ENCODE data around the gene ACOXL.
"Not testable (repeated sequence)": the region's sequence is repeated elsewhere in the genome, so short reads cannot be mapped to it uniquely, and the experiment has no call there.

Gene ACOXL

DNA sequence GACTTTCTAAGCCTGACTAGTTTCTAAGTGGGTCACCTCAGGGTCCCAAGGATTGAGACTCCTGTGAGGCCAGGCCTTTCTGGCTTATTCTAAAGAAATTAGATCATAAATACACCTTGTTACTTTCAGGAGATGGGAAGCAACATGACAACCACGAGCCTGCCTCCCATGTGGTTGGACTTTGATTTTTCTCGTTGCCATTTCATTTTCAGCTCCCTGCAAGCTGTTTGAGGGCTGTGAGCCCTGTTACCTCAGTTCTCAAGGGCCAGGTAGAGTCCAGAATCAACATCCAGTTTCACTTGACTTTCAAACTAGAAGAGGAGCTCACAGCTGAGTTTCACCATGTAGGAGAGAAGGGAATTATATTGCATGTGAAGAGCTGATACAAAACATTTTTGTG lies 228.6 kb downstream of the ACOXL start:
- Histone ChIP-seq H3K27me3 (ENCODE audit: low read length) (no peaks in the 10 kb centered on the region), H3F3A (ENCODE audit: insufficient read depth) (no peaks in the 10 kb centered on the region), H3K27ac (ENCODE audit: low read depth, low read length) (no peak overlapping the region), H2AFZ (ENCODE audit: low read depth, low read length, severe bottlenecking) (no peak overlapping the region), H3K36me3 (ENCODE audit: low read length) (no peaks in the 10 kb centered on the region), H3K4me3 (ENCODE audit: insufficient read depth, low read length, poor library complexity, severe bottlenecking) (no peak overlapping the region), H3K9ac (ENCODE audit: low read length) (no peak overlapping the region), H3K4me2 (ENCODE audit: low read depth, low read length, poor library complexity, severe bottlenecking) (no peak overlapping the region), H3K79me2 (ENCODE audit: insufficient read depth, low read length) (no peaks in the 10 kb centered on the region), H3K9me3 (ENCODE audit: insufficient read depth, low read length) (peaks cover 6% of the 10 kb centered on the region; the same call in 1 of the 2 replicates), H3K9me2 (replicated peaks; ENCODE audit: insufficient read depth, low read length) (no peaks in the 10 kb centered on the region), H4K20me1 (ENCODE audit: low read depth, low read length) (no peaks in the 10 kb centered on the region)
- TF ChIP-seq CTCF (IDR thresholded peaks at IDR 0.05; ENCODE audit: insufficient read depth, low read length, poor library complexity, severe bottlenecking): no peak
- no peak for TF ChIP-seq EZH2phosphoT487 (conservative IDR thresholded peaks at IDR 0.05; ENCODE audit: low read length)

- H3K9ac ChIP-seq (ENCODE audit: low read length); H3K4me2 ChIP-seq (ENCODE audit: low read depth, low read length, poor library complexity, severe bottlenecking); H3K27ac ChIP-seq (ENCODE audit: low read depth, low read length); H3K4me3 ChIP-seq (ENCODE audit: insufficient read depth, low read length, poor library complexity, severe bottlenecking); H3K79me2 ChIP-seq (ENCODE audit: insufficient read depth, low read length); H3K9me3 ChIP-seq (ENCODE audit: insufficient read depth, low read length); H2AFZ ChIP-seq (ENCODE audit: low read depth, low read length, severe bottlenecking); H3K27me3 ChIP-seq (ENCODE audit: low read length); H3K36me3 ChIP-seq (ENCODE audit: low read length); H3K9me2 ChIP-seq (replicated peaks; ENCODE audit: insufficient read depth, low read length); H3F3A ChIP-seq (ENCODE audit: insufficient read depth); H4K20me1 ChIP-seq (ENCODE audit: low read depth, low read length): not testable (repeated sequence)
Observed at GRCh38 chr2:110961643-110962042, 229.3 kb downstream of the ACOXL start.

GRCh38 chr2:110969696-110970095 lies 237.3 kb downstream of the ACOXL start:
- H3K4me3 ChIP-seq (ENCODE audit: insufficient read depth, low read length, poor library complexity, severe bottlenecking): no peak overlapping the region
- no peak overlapping the region for H3K4me2 ChIP-seq (ENCODE audit: low read depth, low read length, poor library complexity, severe bottlenecking)
- TF ChIP-seq CTCF (IDR thresholded peaks at IDR 0.05; ENCODE audit: insufficient read depth, low read length, poor library complexity, severe bottlenecking): no peak
- TF ChIP-seq EZH2phosphoT487 (conservative IDR thresholded peaks at IDR 0.05; ENCODE audit: low read length): no peak
- H3K9ac ChIP-seq (ENCODE audit: low read length): no peak overlapping the region
- H3F3A ChIP-seq (ENCODE audit: insufficient read depth): no peaks in the 10 kb centered on the region
- H4K20me1 ChIP-seq (ENCODE audit: low read depth, low read length): no peaks in the 10 kb centered on the region
- no peaks in the 10 kb centered on the region for H3K36me3 ChIP-seq (ENCODE audit: low read length)
- no peaks in the 10 kb centered on the region for H3K79me2 ChIP-seq (ENCODE audit: insufficient read depth, low read length)
- no peaks in the 10 kb centered on the region for H3K27me3 ChIP-seq (ENCODE audit: low read length)
- H3K9me2 ChIP-seq (replicated peaks; ENCODE audit: insufficient read depth, low read length): no peaks in the 10 kb centered on the region
- no peak overlapping the region for H3K27ac ChIP-seq (ENCODE audit: low read depth, low read length)
- no peak overlapping the region for H2AFZ ChIP-seq (ENCODE audit: low read depth, low read length, severe bottlenecking)
- no peaks in the 10 kb centered on the region for H3K9me3 ChIP-seq (ENCODE audit: insufficient read depth, low read length)

- Histone ChIP-seq H3K36me3 (ENCODE audit: low read length) (no peaks in the 10 kb centered on the region), H3K9me2 (replicated peaks; ENCODE audit: insufficient read depth, low read length) (no peaks in the 10 kb centered on the region), H3K9ac (ENCODE audit: low read length) (no peak overlapping the region), H3K79me2 (ENCODE audit: insufficient read depth, low read length) (no peaks in the 10 kb centered on the region), H3K4me2 (ENCODE audit: low read depth, low read length, poor library complexity, severe bottlenecking) (no peak overlapping the region), H4K20me1 (ENCODE audit: low read depth, low read length) (no peaks in the 10 kb centered on the region), H3F3A (ENCODE audit: insufficient read depth) (no peaks in the 10 kb centered on the region), H3K27ac (ENCODE audit: low read depth, low read length) (no peak overlapping the region), H3K4me3 (ENCODE audit: insufficient read depth, low read length, poor library complexity, severe bottlenecking) (no peak overlapping the region), H2AFZ (ENCODE audit: low read depth, low read length, severe bottlenecking) (no peak overlapping the region), H3K27me3 (ENCODE audit: low read length) (no peaks in the 10 kb centered on the region), H3K9me3 (ENCODE audit: insufficient read depth, low read length) (no peaks in the 10 kb centered on the region)
- TF ChIP-seq EZH2phosphoT487 (conservative IDR thresholded peaks at IDR 0.05; ENCODE audit: low read length) (no peak), CTCF (IDR thresholded peaks at IDR 0.05; ENCODE audit: insufficient read depth, low read length, poor library complexity, severe bottlenecking) (no peak)
Observed at GRCh38 chr2:110970201-110970600, 237.8 kb downstream of the ACOXL start.
